ENCODE data around the gene EQTN. TPM values are rescaled to one million over a fixed set of nuclear protein-coding genes. Genes with fewer than 3 reads are reported as not detected.

The EQTN gene
- total and polyA plus RNA-seq, 2 donors (not counting 1 experiment from before 2014, with no cell fraction given): 0.58 TPM; not detected in 1

DNA sequence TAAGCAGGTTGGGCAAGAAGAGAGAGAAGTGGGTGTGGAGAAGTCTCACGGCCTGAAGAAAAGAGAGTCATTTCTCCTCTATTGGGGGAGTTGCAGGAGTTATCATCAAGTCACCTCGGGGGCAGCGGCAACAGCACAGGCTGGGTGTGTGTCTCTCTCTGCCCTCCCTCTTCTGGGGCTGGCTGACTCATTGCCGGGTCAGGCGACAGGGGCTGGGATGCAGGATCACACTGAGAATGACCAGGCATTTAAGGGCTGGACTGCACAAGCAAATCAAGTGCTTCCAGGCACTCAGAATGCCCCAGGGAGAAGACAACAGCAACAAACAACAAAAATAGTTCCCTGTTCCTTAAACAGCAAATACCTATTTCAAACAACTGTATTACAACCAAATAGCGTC lies 6.3 kb upstream of the EQTN start:
- H3K27ac Mint-ChIP-seq: no peak overlapping the region
- DNase-seq: no peak
- ChIA-PET CTCF (no interaction called here), POLR2A (no interaction called here)
- Histone ChIP-seq H2AFZ (ENCODE audit: insufficient read depth, low read depth, low read length, poor library complexity, severe bottlenecking) (no peak overlapping the region), H3K27me3 (replicated peaks in 1 of 4; ENCODE audit: control extremely low read depth in 1 of 4, control insufficient read depth in 3 of 4, insufficient read depth in 4 of 4, low read length in 3 of 4) (no peaks in the 10 kb centered on the region), H3K4me2 (replicated peaks; ENCODE audit: low read depth, low read length, poor library complexity, severe bottlenecking) (no peak overlapping the region), H3K4me1 (ENCODE audit: control insufficient read depth in 2 of 2, insufficient read depth in 2 of 2, low read length in 2 of 2) (no peaks in the 10 kb centered on the region), H3K79me2 (ENCODE audit: control insufficient read depth, insufficient read depth, low read length) (no peaks in the 10 kb centered on the region), H4K20me1 (ENCODE audit: control insufficient read depth, insufficient read depth, low read length, poor library complexity, severe bottlenecking) (no peaks in the 10 kb centered on the region), H3K9ac (ENCODE audit: low read length) (no peak overlapping the region), H3K36me3 (replicated peaks in 1 of 2; ENCODE audit: control extremely low read depth in 1 of 2, control insufficient read depth in 1 of 2, extremely low read depth in 1 of 2, insufficient read depth in 2 of 2, low read length in 1 of 2) (no peaks in the 10 kb centered on the region), H3K4me3 (ENCODE audit: control extremely low read depth in 1 of 5, extremely low read depth in 1 of 5, insufficient read depth in 1 of 5, low read depth in 2 of 5, low read length in 4 of 5) (no peak overlapping the region), H3K27ac (ENCODE audit: low read length in 2 of 2) (no peak overlapping the region), H3K9me3 (ENCODE audit: control extremely low read depth in 1 of 3, control insufficient read depth in 2 of 3, insufficient read depth in 1 of 3, low read length in 2 of 3) (no peaks in the 10 kb centered on the region)
- TF ChIP-seq, protein P1, sequence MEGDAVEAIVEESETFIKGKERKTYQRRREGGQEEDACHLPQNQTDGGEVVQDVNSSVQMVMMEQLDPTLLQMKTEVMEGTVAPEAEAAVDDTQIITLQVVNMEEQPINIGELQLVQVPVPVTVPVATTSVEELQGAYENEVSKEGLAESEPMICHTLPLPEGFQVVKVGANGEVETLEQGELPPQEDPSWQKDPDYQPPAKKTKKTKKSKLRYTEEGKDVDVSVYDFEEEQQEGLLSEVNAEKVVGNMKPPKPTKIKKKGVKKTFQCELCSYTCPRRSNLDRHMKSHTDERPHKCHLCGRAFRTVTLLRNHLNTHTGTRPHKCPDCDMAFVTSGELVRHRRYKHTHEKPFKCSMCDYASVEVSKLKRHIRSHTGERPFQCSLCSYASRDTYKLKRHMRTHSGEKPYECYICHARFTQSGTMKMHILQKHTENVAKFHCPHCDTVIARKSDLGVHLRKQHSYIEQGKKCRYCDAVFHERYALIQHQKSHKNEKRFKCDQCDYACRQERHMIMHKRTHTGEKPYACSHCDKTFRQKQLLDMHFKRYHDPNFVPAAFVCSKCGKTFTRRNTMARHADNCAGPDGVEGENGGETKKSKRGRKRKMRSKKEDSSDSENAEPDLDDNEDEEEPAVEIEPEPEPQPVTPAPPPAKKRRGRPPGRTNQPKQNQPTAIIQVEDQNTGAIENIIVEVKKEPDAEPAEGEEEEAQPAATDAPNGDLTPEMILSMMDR (IDR thresholded peaks at IDR 0.05): no peak
- TF ChIP-seq EZH2 (IDR thresholded peaks at IDR 0.05; ENCODE audit: borderline replicate concordance, insufficient read depth, low read depth, low read length, poor library complexity, severe bottlenecking): no peak
- no peak for ATAC-seq (ENCODE audit: low read depth)
- no peak overlapping the region for H3K4me3 Mint-ChIP-seq
- intact Hi-C loops (cut with micrococcal nuclease): no loop called here
- 71% methylated on average over 4 of the region's 6 CpGs for WGBS (ENCODE audit: insufficient coverage)
- no peaks in the 10 kb centered on the region for H3K9me3 Mint-ChIP-seq (ENCODE audit: insufficient read depth)
- H3K4me1 Mint-ChIP-seq: no peaks in the 10 kb centered on the region
- peaks cover 4% of the 10 kb centered on the region for H3K27me3 Mint-ChIP-seq

DNA sequence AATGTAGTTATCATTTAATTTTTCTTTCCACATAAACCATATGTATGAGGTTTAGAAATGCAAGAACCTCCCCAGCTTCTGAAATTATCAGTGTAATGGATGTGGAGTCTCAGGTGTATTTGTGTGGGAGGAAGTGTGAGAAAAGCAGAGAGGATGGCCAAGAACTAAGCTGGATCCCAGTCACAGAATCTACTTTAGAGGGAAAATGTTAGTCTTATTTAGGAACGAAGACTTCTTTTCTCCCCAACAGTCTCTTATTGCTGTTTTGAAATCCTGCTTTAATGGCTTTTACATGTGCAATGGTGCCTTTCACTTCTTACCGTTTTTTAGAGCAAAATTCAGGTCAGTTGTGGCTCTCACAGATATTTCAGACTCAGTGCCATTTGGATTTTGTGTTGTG lies 3.0 kb downstream of the EQTN start:
- H4K20me1 ChIP-seq (ENCODE audit: control insufficient read depth, insufficient read depth, low read length, poor library complexity, severe bottlenecking): no peaks in the 10 kb centered on the region
- intact Hi-C loops (cut with micrococcal nuclease): no loop called here
- H3K9ac ChIP-seq (ENCODE audit: low read length): no peak overlapping the region
- no peak overlapping the region for H3K4me2 ChIP-seq (replicated peaks; ENCODE audit: low read depth, low read length, poor library complexity, severe bottlenecking)
- H3K4me3 ChIP-seq (ENCODE audit: control extremely low read depth in 1 of 5, extremely low read depth in 1 of 5, insufficient read depth in 1 of 5, low read depth in 2 of 5, low read length in 4 of 5): no peak overlapping the region
- no peaks in the 10 kb centered on the region for H3K27me3 ChIP-seq (replicated peaks in 1 of 4; ENCODE audit: control extremely low read depth in 1 of 4, control insufficient read depth in 3 of 4, insufficient read depth in 4 of 4, low read length in 3 of 4)
- no peaks in the 10 kb centered on the region for H3K9me3 ChIP-seq (ENCODE audit: control extremely low read depth in 1 of 3, control insufficient read depth in 2 of 3, insufficient read depth in 1 of 3, low read length in 2 of 3)
- peaks cover 6% of the 10 kb centered on the region for H3K27me3 Mint-ChIP-seq
- no peaks in the 10 kb centered on the region for H3K4me1 ChIP-seq (ENCODE audit: control insufficient read depth in 2 of 2, insufficient read depth in 2 of 2, low read length in 2 of 2)
- no peak overlapping the region for H3K4me3 Mint-ChIP-seq
- H2AFZ ChIP-seq (ENCODE audit: insufficient read depth, low read depth, low read length, poor library complexity, severe bottlenecking): no peak overlapping the region
- POLR2A ChIA-PET: no interaction called here
- WGBS (ENCODE audit: insufficient coverage): 71% methylated on average over 1 of the region's 2 CpGs
- H3K9me3 Mint-ChIP-seq (ENCODE audit: insufficient read depth): no peaks in the 10 kb centered on the region
- no peak overlapping the region for H3K27ac ChIP-seq (ENCODE audit: low read length in 2 of 2)
- no peaks in the 10 kb centered on the region for H3K36me3 ChIP-seq (replicated peaks in 1 of 2; ENCODE audit: control extremely low read depth in 1 of 2, control insufficient read depth in 1 of 2, extremely low read depth in 1 of 2, insufficient read depth in 2 of 2, low read length in 1 of 2)
- H3K4me1 Mint-ChIP-seq: no peaks in the 10 kb centered on the region
- TF ChIP-seq, protein P1 (IDR thresholded peaks at IDR 0.05): no peak
- TF ChIP-seq EZH2 (IDR thresholded peaks at IDR 0.05; ENCODE audit: borderline replicate concordance, insufficient read depth, low read depth, low read length, poor library complexity, severe bottlenecking): no peak
- H3K27ac Mint-ChIP-seq: no peak overlapping the region
- DNase-seq: no peak
- no peak for ATAC-seq (ENCODE audit: low read depth)
- no peaks in the 10 kb centered on the region for H3K79me2 ChIP-seq (ENCODE audit: control insufficient read depth, insufficient read depth, low read length)
- CTCF ChIA-PET: interaction anchor here (0.9 to 1.0 kb wide), 2 partner anchors 14 to 17 kb away, joined by 3 to 5 read pairs; no protein-coding TSS in a partner anchor
